ENCODE measurements around the gene AKR1C8.
"Not testable (repeated sequence)": the region's sequence is repeated elsewhere in the genome, so short reads cannot be mapped to it uniquely, and the experiment has no call there.

DNA sequence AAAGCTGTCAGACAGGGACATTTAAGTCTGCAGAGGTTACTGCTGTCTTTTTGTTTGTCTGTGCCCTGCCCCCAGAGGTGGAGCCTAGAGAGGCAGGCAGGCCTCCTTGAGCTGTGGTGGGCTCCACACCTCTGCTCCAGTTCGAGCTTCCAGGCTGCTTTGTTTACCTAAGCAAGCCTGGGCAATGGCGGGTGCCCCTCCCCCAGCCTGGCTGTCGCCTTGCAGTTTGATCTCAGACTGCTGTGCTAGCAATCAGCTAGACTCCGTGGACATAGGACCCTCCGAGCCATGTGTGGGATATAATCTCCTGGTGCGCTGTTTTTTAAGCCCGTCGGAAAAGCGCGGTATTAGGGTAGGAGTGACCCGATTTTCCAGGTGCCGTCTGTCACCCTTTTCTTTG, 4.4 kb downstream of the AKR1C8 start:
- not testable (repeated sequence) for TF ChIP-seq EZH2phosphoT487 (IDR thresholded peaks at IDR 0.05; ENCODE audit: insufficient read depth, low read depth); EZH2 (IDR thresholded peaks at IDR 0.05; ENCODE audit: insufficient read depth, poor library complexity, severe bottlenecking)

Measured in GM23248 (cell line).